ENCODE data around the gene DHRS4. TPM values are rescaled to one million over a fixed set of nuclear protein-coding genes. Genes with fewer than 3 reads are reported as not detected.
"Not testable (repeated sequence)": the region's sequence is repeated elsewhere in the genome, so short reads cannot be mapped to it uniquely, and the experiment has no call there.

DHRS4 gene
- total RNA-seq, 4 donors from 2014 or later: 24.0 to 35.8 (median 30.5) TPM

DNA sequence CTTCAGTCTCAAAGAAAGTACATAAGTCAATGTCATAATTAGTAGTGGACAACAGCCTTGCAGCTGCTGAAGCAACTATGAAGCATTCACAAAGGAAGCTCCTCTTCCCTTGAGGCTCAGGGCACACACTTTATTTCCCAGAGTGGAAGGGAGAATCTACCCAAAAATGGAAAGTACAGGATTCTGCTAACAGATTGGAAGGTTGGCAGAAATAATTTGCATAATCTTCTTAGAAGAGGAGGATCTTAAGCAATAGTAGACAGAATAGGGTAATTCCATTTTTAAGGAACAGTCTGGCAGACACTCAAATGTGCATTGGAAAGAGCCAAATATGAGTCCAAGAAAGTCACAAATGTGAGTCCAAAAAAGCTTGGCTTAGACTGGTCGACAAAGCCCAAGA, 37.4 kb downstream of the DHRS4 start:
- 20% methylated on average over 1 of the region's 1 CpG for WGBS
- H3K27me3 ChIP-seq; H3K9me3 ChIP-seq; H3K27ac ChIP-seq; DNase-seq (ENCODE audit: low spot score in 2 of 2); H3K4me3 ChIP-seq; H3K36me3 ChIP-seq: not testable (repeated sequence)
- H3K4me1 ChIP-seq: peaks cover 28% of the 10 kb centered on the region

DNA sequence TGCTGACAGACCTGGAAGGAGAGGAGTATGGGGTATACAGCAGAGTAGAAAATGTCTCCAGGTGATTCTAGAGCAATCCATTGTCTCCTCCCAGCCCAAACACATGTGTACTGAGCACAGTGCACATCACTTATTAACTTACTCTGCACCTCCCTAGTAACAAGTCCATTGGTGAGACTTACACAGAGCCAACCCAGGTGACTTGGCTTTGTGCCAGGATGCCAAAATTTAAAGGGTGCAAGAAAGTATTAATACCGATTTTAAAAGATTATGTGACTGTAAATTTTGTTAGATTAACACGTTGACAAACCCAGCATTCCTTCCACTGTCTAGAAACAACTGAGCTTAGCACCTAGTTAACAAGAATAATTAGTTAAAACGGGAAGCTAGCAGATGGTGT, 39.5 kb downstream of the DHRS4 start:
- 62% methylated on average over 3 of the region's 3 CpGs for WGBS
- not testable (repeated sequence) for H3K27me3 ChIP-seq; H3K36me3 ChIP-seq; H3K4me1 ChIP-seq; DNase-seq (ENCODE audit: low spot score in 2 of 2); H3K9me3 ChIP-seq; H3K27ac ChIP-seq; H3K4me3 ChIP-seq

DNA sequence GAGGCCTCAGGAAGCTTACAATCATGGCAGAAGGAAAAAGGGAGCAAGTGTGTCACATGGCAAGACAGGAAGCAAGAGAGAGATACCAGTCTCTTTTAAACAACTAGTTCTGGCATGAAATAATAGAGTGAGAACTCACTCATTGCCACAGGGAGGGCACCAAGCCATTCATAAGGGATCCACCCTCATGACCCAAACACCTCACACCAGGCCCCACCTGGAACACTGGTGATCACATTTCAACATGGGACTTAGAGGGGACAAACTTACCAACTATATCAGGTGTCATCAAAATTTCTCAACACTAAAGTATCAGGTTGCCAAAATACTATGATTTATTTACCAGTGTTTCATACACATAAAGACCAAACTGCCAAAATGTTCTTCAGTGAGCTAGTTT, 42.4 kb downstream of the DHRS4 start:
- not testable (repeated sequence) for H3K36me3 ChIP-seq; DNase-seq (ENCODE audit: low spot score in 2 of 2); H3K27ac ChIP-seq

DNA sequence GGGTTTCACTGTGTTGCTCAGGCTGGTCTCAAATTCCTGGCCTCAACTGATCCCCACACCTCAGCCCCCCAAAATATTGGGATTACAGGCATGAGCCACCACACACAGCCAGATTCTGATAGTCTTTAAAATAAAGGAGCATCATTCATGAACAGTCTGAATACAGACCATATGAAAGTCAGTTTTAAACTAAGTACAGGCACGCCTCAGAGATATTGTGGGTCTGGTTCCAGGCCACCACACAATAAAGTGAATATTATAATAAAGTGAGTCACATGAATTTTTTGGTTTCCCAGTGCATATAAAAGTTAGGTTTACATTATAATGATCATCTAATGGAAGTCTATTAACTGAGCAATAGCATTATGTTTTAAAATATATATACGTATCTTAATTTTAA, 43.3 kb downstream of the DHRS4 start:
- H3K27ac ChIP-seq; H3K4me1 ChIP-seq; H3K9me3 ChIP-seq; H3K27me3 ChIP-seq; H3K36me3 ChIP-seq; H3K4me3 ChIP-seq; DNase-seq (ENCODE audit: low spot score in 2 of 2): not testable (repeated sequence)
- WGBS: no CpG with 5 or more reads among the region's 2 CpGs

More for the DNA sequence above, 42.4 kb downstream of the DHRS4 start:
- H3K4me1 ChIP-seq, H3K27me3 ChIP-seq, H3K4me3 ChIP-seq, H3K9me3 ChIP-seq: not testable (repeated sequence)

DNA sequence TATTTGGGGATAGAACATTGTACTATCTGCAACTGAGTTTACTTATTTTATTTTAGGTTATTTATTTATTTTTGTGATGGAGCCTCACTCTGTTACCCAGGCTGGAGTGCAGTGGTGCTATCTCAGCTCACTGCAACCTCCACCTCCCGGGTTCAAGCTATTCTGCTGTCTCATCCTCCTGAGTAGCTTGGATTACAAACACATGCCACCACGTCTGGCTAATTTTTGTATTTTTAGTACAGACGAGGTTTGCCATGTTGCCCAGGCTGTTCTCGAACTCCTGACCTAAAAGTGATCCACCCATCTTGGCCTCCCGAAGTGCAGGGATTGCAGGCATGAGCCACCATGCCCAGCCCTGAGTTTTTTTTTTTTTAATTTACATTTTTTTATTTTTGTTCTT, 46.1 kb downstream of the DHRS4 start:
- H3K27me3 ChIP-seq; H3K27ac ChIP-seq; DNase-seq (ENCODE audit: low spot score in 2 of 2); H3K36me3 ChIP-seq; H3K9me3 ChIP-seq; H3K4me3 ChIP-seq; H3K4me1 ChIP-seq: not testable (repeated sequence)
- WGBS: 70% methylated on average over 3 of the region's 5 CpGs

DNA sequence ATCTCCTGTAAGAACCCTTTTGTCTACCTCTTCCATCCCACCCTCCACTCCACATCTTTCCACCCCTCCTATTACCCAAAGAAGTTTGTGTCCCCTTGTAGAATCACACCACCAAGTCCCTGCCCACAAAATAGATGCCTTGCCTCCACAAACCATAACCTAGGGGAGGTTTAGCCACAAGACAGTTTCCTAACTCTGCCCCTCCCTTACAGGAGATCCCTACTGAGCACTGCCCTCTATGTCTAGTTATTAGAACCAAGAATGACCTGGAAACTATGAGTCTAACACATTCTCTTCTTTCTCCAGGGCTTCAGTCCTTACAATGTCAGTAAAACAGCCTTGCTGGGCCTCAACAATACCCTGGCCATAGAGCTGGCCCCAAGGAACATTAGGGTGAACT, 47.5 kb downstream of the DHRS4 start:
- DNase-seq (ENCODE audit: low spot score in 2 of 2): not testable (repeated sequence)

DNA sequence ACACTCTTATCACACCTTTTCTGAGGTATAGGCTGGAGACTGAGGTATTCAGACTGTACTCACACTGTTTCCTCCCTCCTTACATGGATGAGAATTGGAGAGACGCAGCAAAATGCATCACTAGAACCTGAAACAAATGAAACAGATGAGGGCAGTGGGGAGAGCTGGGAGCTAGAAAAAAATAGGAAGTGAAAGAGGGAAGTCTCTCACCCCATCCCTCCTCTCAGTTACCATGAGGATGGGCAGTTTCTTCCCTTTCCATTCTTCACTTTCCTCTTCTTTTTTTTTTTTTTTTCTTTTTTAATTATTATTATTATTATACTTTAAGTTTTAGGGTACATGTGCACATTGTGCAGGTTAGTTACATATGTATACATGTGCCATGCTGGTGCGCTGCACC, 48.1 kb downstream of the DHRS4 start:
- H3K27me3 ChIP-seq; H3K9me3 ChIP-seq; H3K36me3 ChIP-seq; H3K27ac ChIP-seq; H3K4me3 ChIP-seq; DNase-seq (ENCODE audit: low spot score in 2 of 2); H3K4me1 ChIP-seq: not testable (repeated sequence)
- 100% methylated on average over 1 of the region's 2 CpGs for WGBS

More for the DNA sequence above, 47.5 kb downstream of the DHRS4 start:
- H3K36me3 ChIP-seq, H3K4me3 ChIP-seq, H3K27me3 ChIP-seq, H3K27ac ChIP-seq, H3K9me3 ChIP-seq, H3K4me1 ChIP-seq: not testable (repeated sequence)

DNA sequence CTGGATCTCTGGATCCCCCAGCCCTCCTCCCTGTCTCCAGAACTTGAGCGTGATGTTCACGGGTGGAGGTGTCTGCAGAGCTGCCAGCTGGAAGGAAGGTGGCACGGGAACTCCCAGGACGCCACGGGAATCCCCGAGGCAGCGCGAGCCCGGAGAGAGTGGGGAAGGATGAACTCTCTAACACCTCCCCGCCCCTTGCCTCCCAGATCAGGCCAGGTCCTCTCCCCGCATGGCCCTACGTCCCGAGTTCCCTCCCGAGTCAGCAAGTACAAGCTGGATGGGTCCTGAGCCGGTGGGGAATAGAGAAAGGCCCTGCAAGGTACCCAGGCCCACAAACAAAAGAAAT, 52.9 kb downstream of the DHRS4 start:
- H3K4me3 ChIP-seq: peak overlapping the region; percentile 42
- not testable (repeated sequence) for H3K27ac ChIP-seq; DNase-seq (ENCODE audit: low spot score in 2 of 2); H3K36me3 ChIP-seq; H3K9me3 ChIP-seq; H3K27me3 ChIP-seq
- H3K4me1 ChIP-seq: peaks cover 12% of the 10 kb centered on the region
- no CpG with 5 or more reads among the region's 15 CpGs for WGBS

DNA sequence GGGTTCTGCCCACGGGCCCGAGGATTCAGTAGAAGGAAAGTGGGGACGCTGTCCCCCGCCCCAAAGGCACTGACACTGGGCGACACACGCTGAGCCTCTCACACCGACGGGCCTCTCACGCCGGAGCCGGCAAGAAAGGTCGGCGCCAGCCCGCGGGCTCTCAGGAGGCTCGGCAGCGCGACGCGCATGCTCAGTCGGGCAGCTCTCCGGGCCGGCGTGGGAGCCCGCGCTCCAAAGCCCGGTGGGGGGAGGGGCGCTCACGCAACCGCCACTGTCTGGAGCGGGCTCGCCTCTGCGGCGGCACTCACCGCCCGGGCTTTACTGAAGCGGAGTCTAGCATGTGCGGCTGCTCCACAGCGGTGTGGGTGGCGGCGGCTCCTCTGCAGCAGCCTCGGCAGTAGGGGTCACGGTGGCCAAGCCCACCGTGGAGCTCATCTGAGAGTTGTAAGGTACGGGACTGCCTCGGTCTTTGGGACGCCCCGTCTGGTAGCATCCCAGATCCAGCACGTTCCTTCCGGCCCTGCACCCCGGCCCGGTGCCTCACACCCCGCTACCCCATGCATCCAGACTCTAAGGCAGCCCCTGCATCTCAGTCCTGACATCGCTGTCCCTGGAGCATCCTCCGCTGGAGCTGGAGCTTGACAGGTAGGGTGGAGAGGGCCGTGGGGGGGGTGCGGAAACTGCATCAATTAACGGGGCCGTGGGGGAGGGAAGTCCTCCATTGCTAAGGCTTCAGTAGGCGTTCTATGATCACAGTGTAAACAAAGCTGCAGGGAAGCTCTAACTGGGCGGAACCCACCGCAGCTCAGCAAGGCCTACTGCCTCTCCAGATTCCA, 53.5 kb downstream of the DHRS4 start:
- H3K36me3 ChIP-seq; DNase-seq (ENCODE audit: low spot score in 2 of 2); H3K27me3 ChIP-seq; H3K9me3 ChIP-seq; H3K27ac ChIP-seq: not testable (repeated sequence)
- Histone ChIP-seq H3K4me1 (peaks cover 12% of the 10 kb centered on the region), H3K4me3 (peak overlapping the region; percentile 42)
- 11% methylated on average over 13 of the region's 62 CpGs for WGBS

DNA sequence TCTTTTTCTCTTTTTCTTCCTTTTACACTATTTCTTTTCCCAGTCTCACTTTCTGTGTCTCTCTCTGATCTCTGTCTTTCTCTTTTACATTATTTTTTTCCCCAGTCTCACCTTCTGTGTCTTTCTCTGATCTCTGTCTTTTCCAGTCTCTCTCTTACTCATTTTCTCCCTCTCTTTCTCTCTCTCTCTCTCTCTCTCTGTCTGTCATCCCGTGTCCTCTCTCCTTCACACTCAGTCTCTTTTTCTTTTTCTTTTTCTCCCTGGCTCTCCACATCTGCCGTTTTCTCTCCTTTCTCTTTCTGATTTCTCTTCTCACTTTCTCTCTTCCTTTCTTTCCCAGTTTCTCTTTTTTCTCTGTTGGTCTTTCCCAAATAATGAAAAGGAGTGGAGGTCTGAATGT, 57.5 kb downstream of the DHRS4 start:
- peaks cover 20% of the 10 kb centered on the region for H3K4me1 ChIP-seq
- TF ChIP-seq POLR2A (IDR thresholded peaks at IDR 0.05): no peak
- TF ChIP-seq POLR2AphosphoS5 (IDR thresholded peaks at IDR 0.05): no peak
- TF ChIP-seq, protein P1, sequence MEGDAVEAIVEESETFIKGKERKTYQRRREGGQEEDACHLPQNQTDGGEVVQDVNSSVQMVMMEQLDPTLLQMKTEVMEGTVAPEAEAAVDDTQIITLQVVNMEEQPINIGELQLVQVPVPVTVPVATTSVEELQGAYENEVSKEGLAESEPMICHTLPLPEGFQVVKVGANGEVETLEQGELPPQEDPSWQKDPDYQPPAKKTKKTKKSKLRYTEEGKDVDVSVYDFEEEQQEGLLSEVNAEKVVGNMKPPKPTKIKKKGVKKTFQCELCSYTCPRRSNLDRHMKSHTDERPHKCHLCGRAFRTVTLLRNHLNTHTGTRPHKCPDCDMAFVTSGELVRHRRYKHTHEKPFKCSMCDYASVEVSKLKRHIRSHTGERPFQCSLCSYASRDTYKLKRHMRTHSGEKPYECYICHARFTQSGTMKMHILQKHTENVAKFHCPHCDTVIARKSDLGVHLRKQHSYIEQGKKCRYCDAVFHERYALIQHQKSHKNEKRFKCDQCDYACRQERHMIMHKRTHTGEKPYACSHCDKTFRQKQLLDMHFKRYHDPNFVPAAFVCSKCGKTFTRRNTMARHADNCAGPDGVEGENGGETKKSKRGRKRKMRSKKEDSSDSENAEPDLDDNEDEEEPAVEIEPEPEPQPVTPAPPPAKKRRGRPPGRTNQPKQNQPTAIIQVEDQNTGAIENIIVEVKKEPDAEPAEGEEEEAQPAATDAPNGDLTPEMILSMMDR (IDR thresholded peaks at IDR 0.05): no peak
- no peak for TF ChIP-seq EP300 (IDR thresholded peaks at IDR 0.05)
- no peaks in the 10 kb centered on the region for H3K36me3 ChIP-seq
- no peak overlapping the region for H3K4me3 ChIP-seq
- no peaks in the 10 kb centered on the region for H3K27me3 ChIP-seq
- H3K27ac ChIP-seq: no peak overlapping the region
- WGBS: 66% methylated on average over 2 of the region's 2 CpGs
- no peak for DNase-seq (ENCODE audit: low spot score in 2 of 2)
- no peaks in the 10 kb centered on the region for H3K9me3 ChIP-seq

DNA sequence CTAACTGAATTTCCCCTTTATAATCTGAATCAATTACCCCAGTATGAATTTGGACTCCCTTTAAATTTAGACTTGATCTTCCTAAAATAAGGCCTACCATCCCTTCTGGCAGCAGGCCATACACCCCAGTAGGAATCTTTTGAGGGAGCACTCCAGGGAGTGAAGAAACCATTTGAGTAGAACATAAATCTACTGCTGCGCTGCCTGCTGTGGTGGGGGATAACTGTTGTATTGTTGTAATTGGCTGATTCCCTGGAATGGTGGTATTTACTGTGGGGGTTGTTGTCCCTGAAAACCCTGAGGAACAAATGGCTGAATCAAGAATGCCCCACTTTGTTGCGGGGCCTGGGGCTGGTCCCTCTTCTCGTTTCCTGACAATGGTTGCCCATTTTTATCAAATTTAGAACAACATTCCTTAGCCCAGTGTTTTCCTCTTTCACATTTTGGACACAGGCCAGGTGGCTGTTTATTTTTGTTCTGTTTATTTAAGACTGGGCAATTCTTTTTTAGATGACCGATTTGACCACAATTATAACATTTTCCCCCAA, 59.2 kb downstream of the DHRS4 start:
- H3K27me3 ChIP-seq; H3K9me3 ChIP-seq; H3K36me3 ChIP-seq; H3K4me3 ChIP-seq; DNase-seq (ENCODE audit: low spot score in 2 of 2); H3K27ac ChIP-seq: not testable (repeated sequence)
- WGBS: 65% methylated on average over 4 of the region's 4 CpGs
- peaks cover 13% of the 10 kb centered on the region for H3K4me1 ChIP-seq

Data from suprapubic skin (tissue), 4 donors.